GM23248 (cell line): Measurements from ENCODE around the gene COX7A2.

Experiments
- EZH2 ChIP-seq: fragments of 200-600 bp; sonication (generic); IDR thresholded peaks from 2 replicates; pipeline ENCODE4 v1.6.1; 2018; ENCODE audit warnings: antibody characterized with exemption, mild to moderate bottlenecking; ENCODE audit not compliant: insufficient read depth, poor library complexity, severe bottlenecking
- EZH2phosphoT487 ChIP-seq: fragments of 200-600 bp; sonication (generic); IDR thresholded peaks from 2 replicates; pipeline ENCODE4 v1.6.1; 2018; ENCODE audit warnings: antibody characterized with exemption, moderate library complexity, mild to moderate bottlenecking, low read depth; ENCODE audit not compliant: insufficient read depth

DNA sequence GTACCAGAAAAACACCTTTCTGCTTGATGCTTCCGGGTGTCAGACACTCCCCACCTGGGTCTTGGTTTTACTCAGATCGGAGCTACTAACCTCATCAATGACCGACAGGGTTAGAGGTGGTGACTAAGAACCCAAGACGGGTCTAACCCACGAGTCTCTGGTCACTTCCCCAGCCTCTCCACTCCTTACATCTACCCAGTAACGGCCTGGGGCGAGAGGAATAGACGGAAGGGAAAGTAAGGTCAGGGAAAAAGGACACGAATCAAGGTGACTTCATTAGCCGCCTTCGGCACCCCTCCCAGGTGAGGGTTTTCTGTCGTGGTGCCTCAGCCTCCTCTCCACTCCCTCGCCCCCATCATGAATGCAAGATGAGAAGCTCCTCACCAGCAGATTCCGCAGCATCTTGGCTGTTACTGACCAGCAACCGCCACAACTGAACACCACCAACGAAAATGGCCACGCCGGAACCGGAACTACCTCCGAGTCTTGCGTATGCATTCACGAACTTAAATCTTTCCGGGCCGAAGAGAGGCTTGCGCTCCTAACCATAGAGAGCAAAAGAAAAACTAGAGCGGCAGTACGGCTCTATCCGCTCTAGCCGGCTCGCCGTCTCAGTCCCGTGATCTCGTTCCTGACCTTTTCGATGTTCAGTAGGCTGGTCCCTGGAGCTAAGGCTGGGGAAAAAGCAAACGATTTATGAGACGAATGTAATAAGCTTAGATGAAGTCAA is at the start of gene COX7A2:
- TF ChIP-seq EZH2phosphoT487 = no peak
- TF ChIP-seq EZH2 = no peak
